Measurements from ENCODE around the gene SAMD4A. TPM values are rescaled to one million over a fixed set of nuclear protein-coding genes. Genes with fewer than 3 reads are reported as not detected.

SAMD4A gene
- total RNA-seq, 1 donor from 2014 or later, result 8.2 TPM

DNA sequence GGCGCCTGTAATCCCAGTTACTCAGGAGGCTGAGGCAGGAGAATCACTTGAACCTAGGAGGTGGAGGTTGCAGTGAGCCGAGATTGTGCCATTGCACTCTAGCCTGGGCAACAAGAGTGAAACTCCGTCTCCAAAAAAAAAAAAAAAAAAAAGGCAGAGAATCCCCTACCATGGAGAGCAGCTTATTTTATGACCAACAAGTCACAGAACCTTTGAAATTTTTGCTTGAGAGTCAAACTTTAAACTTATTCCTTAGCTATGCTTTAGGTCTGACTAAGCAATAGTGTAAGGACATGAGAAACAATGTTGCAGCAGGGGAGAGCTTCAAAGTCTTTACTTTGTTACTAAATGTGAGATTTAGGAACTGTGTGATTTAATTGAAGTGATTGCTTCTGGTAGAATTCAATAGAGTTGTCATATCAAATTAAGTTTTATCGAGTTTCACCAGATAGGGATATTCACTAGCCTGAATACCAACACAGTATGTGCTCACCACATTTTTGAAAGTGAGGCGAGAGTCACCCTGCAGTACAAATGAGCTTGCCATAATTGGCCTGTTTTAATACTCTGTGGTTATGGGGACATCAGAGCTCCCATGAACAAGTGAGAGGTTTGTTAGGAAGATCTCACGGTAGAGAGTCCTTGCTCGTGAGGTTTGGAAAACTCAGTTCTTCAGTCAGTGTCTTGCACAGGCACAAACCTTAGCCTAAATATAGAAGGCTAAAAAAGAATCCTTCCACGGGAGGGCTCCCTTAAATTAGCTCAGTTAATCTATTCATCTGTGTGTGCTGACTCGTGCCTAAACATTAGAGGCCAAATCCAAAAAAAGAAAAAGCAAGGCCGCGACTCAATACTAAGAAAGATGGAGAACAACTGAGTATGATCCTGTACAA, 108.6 kb downstream of the SAMD4A start:
- FAIRE-seq (no peak), DNase-seq (ENCODE audit: low spot score in 2 of 2) (no peak)

DNA sequence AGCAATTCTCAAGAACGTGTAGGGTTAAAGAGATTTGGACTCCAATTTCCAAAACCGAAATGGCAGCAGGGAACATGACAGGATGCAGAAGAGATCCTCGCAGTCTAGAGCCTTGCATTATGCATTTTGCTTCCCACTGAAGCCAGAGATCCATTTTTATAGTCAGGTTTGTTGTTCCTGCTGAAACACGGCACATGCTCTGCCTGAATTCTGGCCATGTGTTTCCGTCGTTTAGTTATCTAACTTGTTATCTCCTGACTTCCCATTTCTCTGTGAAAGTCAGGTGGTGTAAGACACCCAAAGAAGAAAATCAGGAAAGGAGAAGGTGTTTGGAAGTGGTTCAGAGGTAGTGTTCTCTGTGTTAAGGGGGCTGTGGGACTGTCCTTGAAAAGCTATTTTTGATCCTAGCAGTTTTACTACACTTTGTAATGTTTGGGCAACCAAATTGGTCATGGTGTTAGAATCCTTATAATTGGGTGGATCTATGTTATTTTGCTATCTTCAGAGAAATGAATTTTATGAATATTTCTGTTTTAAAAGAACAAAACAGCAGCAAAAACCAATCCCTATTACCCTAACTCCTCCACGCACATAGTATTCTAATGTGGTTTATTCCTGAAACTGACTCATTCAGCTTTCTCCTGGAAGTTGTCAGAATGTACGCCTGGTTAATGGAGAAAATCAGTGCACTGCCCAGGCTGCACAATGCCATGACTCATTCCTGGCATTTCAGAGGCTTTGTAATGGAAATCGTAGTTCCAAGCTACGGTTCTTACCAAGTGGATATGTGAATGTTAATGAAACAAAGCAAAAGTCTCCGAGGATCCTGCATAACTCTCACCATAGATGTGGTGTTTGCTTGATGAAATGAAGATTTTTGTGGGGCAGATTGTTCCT, 110.1 kb downstream of the SAMD4A start:
- FAIRE-seq, result peak; percentile 61
- DNase-seq (ENCODE audit: low spot score in 2 of 2), result peak; percentile 24 to 58

- DNase-seq (ENCODE audit: low spot score in 2 of 2) (no peak), FAIRE-seq (no peak)
These were observed 113.7 kb downstream of the SAMD4A start for GRCh38 chr14:54680651-54681050.

GRCh38 chr14:54681811-54682261, 114.9 kb downstream of the SAMD4A start:
- FAIRE-seq (no peak), DNase-seq (ENCODE audit: low spot score in 2 of 2) (no peak)

GRCh38 chr14:54682578-54682977, 115.7 kb downstream of the SAMD4A start:
- FAIRE-seq, result no peak

DNA sequence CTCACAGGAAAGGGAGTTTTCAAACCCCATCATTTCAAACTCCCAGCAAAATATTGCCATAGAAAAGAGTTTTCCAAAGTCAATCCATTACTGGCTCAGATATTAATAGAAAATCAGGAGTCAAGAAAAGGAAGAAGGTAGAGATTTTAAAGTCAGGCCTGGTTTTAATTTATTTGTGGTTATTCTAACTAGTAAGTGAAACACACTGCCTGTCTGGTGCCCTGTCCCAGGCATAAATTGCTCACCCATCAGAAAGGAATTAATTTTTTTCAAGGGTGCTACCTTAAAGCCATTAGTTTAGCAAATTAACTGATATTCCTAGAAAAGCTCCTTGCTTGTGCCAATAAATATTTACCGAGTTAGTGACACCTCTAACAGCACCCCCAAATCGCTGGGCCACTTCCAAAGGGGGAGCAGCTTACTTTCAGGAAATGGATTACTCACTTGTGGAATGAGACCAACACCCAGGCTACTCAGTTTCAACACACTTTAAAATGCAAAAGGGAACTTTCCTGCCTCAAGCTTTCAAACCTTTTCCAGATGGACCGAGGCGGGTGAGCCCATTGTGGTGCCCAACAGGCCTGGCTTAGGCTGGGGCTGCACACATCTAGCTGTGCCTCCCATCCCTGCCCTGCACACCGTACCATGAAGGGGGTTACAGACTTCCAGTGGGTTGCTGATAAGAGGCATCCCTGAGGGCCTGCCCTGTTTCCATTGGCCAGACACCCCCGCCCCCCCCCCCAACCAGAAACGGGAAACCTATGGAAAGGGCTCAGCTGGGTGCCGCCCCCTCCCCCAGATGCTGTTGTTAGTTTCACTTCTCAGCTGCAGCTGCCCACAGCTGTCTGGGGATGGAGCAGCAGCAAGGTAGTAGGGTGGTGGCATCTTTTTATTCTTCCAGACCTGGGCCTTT, 117.2 kb downstream of the SAMD4A start:
- FAIRE-seq, result no peak
- DNase-seq (ENCODE audit: low spot score in 2 of 2), result no peak

More at GRCh38 chr14:54682578-54682977, 115.7 kb downstream of the SAMD4A start:
- DNase-seq (ENCODE audit: low spot score in 2 of 2), result no peak

DNA sequence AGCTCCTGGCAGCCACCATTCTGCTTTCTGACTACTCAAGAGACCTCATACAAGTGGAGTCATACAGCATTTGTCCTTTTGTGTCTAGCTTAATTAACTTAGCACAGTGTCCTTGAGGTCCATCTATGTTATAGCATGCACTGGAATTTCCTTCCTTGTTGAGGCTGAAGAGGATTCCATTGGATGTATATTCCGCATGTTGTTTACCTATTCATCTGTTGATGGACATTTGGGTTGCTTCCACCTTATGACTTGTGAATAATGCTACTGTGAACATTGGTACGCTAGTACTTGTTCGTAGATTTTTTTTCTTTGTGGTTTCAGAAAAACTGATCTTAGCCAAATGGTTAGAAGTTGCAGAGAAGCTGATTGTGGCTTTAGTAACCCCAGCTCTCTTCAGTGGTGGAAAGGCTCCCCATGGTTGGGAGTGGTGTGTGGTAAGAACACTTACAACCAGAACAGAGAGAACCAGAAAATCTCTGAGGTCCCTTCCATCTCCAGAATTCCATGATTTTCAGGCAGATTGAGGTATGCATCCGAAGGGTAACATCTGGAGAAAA, 118.4 kb downstream of the SAMD4A start:
- DNase-seq (ENCODE audit: low spot score in 2 of 2), result no peak
- FAIRE-seq, result no peak

DNA sequence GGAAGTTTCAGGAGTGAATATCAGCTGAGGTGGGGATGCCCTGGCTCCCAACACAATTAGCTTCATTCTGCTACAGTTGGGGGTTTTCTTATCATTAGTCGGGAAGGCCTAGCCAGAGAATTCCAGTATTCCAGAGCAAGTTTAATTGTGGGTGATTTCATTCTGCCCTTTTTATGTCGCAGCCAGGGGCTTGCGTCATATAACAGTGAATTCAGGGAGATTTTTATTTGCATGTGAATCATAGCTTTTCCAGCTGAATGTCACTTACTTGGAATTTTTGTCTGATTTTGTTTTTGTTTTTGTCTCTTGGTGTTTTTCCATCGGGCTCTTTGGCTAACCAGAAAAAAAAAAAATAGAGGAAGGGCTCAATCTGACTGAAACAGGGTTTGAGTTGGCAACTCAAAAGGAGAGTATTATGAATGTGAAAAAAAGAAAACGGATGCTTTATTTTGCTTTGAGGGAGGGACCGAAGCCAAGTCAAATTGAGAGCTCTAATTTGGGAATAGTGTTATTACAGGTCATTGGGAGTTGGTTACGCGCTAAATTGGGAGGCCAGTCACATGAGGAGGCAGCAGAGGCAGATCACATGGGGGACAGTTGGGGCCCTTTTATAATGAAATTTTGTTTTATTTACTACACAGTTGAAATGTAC, 119.4 kb downstream of the SAMD4A start:
- no peak for FAIRE-seq
- no peak for DNase-seq (ENCODE audit: low spot score in 2 of 2)

DNA sequence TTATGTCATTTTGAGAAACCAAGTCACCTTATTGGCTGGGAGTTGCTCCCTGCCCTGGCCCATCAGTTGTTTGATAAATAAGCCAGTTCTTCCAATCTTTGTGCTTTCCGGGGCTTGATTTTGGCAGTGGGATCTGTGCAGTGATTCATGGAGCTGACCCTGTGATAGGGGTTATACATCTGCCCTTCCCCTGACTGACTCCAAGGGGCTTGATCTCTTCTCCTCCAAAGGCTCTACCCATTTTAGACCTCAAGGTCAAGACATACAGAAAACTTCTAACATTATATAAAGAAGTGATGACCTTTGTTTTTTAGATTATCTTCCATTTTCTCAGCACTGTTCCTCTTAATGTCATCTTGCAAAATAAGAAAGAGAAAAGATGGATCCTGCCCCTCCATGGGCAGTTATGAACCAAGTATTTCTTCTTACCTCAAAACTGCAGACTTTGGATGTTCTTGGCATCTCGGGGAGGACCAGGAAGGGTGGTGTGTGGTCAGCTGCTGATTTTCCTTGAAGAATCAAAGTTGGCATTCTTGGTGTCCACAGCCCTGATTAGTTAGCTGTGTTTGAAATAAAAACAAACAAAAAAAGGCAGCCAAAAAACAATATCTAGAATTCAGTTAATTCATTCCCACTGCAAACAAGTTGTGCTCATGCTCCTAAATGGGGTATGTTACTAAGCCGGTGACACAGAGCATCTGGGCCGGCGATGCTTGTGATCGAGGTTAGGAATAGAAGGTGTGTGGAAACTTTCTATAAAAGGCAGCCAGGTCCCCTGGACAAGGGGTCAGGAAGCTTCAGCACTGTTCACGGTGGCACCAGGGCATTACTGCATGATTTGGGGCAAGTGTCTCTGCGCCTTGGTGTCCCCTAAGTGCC, 120.2 kb downstream of the SAMD4A start:
- DNase-seq (ENCODE audit: low spot score in 2 of 2), result no peak

DNA sequence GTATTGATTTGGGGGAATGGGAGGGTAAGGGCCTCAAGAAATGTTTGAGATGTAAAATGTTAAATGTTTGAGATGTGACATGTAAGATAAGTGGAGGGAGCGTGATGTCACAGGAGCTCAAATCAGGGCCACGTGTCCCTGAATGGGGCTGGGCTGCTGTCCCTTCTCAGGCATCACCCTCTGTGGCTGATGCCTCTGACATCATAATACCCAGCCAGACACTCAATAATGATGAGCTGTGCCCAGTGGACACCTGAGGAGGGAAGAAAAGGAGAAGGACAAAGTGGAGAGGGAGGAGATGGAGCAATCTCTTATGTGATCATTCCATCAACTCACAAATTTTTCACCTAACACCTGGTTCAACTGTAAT, 120.8 kb downstream of the SAMD4A start:
- FAIRE-seq, result no peak
- DNase-seq (ENCODE audit: low spot score in 2 of 2), result no peak

More for the DNA sequence above, 120.2 kb downstream of the SAMD4A start:
- no peak for FAIRE-seq

- DNase-seq (ENCODE audit: low spot score in 2 of 2) (no peak), FAIRE-seq (no peak)
These were observed 121.3 kb downstream of the SAMD4A start for GRCh38 chr14:54688229-54688628.

- no peak for DNase-seq (ENCODE audit: low spot score in 2 of 2)
- FAIRE-seq, result no peak
These were observed 123.0 kb downstream of the SAMD4A start for GRCh38 chr14:54689928-54690327.

DNA sequence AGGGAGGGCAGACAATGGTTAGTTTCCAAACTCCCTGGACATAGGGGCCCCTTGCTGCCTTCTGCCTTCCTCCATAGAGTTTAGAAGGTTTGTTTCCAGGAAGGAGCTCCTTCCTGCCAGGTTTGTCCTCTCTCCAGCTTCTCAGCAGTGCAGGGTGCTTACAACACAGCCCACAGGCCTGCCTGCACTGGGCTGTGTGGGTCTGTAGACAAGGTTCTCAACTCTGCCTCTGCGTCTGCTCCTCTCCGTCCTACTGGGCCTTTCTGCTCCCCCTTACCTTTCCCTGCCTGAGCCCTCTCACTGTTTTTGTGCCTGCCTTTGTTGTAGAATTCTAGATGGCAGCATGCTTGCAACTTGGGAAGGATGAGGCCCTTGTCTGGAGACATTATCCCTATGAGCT, 124.0 kb downstream of the SAMD4A start:
- DNase-seq (ENCODE audit: low spot score in 2 of 2) (no peak), FAIRE-seq (no peak)

- FAIRE-seq, result no peak
- peak in 1 of 2 donors; percentile 45 for DNase-seq (ENCODE audit: low spot score in 2 of 2)
These were observed 124.8 kb downstream of the SAMD4A start for GRCh38 chr14:54691525-54692283.

DNA sequence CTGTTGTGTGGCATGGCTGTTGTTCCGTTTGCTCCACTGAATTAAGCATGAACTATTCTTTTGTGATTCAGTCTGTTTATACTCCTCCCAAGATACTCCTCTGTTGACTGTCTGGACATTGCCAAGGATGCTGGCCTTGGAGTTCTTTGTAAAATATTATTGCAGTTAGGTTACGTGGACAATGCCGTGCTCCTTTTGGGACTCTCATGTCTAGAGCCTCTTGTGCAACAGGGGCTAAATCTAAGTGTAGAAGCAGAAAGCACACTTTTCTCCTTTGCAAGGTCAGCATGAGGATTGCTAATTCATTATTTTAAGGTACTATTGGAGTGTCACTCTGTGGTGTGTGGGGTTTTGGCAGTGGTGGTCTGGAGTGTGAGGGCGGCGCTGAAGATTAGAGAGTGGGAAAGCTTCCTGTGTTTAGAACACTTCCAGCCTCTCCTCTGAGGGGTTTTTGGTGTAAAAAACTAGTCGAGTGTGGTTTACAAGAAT, 125.4 kb downstream of the SAMD4A start:
- DNase-seq (ENCODE audit: low spot score in 2 of 2), result no peak
- no peak for FAIRE-seq

DNA sequence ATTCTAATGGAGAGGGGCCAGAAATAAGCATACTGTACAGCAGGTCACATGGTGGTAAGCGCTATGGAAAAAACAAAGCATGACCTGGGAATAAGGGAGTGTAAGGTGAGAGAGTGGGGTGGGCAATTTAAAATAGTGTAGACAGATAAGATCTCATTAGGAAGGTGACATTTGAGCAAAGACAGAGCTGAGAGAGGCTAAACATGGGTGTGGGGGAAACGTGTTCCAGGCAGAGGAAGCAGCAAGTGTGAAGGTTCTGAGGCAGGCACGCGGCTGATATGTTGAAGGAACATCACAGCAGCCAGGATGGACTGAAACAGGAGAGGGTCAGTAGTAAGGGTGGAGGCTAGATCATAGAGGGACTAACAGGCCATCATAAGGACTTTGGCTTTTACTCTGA, 126.8 kb downstream of the SAMD4A start:
- no peak for FAIRE-seq
- no peak for DNase-seq (ENCODE audit: low spot score in 2 of 2)

DNA sequence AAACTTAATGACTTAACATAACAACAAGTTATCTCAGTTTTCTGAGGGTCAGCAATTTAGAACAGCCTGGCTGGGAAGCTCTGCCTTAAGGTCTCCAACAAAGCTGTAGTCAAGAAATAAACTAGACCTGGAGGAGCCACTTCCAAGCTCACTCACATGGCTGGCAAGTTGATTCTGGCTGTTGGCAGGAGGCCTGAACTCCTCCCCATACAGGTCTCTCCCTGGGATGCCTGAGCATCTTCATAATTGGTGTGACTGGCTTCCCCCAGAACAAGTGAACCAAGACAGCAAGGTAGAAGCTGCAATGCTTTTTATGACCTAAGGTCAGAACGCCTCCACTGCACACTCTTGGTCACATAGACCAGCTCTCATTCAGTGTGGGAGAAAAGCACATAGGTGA, 128.3 kb downstream of the SAMD4A start:
- DNase-seq (ENCODE audit: low spot score in 2 of 2), result no peak
- no peak for FAIRE-seq

Measured in frontal cortex (tissue), 4 donors.